ENCODE data around the gene DPM2. TPM values are rescaled to one million over a fixed set of nuclear protein-coding genes. Genes with fewer than 3 reads are reported as not detected.

The DPM2 gene, protein sequence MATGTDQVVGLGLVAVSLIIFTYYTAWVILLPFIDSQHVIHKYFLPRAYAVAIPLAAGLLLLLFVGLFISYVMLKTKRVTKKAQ
- total RNA-seq: 30.9 and 38.5 TPM in 2 replicates

GRCh38 chr9:127937388-127938297 is at the start of gene DPM2:
TSS of gene DPM2 (minus strand) at chr9:127937854. CDS start at chr9:127937820, 34 bp downstream.

GRCh38 chr9:127980706-127981558 is 43.3 kb upstream of the DPM2 start, which contains the start of gene EEIG1:
TSS of gene EEIG1 (minus strand) at chr9:127980989. CDS start at chr9:127980137, 852 bp downstream.

GRCh38 chr9:127930231-127931091 is 7.2 kb downstream of the DPM2 start, which contains the start of gene PIP5KL1:
TSS of gene PIP5KL1 (minus strand) at chr9:127930777. CDS start at chr9:127930752, 25 bp downstream.

GRCh38 chr9:127916720-127917581 is 20.7 kb downstream of the DPM2 start, which contains the start of gene ST6GALNAC4:
TSS of gene ST6GALNAC4 (minus strand) at chr9:127917041. CDS start at chr9:127916419, 622 bp downstream.

DNA sequence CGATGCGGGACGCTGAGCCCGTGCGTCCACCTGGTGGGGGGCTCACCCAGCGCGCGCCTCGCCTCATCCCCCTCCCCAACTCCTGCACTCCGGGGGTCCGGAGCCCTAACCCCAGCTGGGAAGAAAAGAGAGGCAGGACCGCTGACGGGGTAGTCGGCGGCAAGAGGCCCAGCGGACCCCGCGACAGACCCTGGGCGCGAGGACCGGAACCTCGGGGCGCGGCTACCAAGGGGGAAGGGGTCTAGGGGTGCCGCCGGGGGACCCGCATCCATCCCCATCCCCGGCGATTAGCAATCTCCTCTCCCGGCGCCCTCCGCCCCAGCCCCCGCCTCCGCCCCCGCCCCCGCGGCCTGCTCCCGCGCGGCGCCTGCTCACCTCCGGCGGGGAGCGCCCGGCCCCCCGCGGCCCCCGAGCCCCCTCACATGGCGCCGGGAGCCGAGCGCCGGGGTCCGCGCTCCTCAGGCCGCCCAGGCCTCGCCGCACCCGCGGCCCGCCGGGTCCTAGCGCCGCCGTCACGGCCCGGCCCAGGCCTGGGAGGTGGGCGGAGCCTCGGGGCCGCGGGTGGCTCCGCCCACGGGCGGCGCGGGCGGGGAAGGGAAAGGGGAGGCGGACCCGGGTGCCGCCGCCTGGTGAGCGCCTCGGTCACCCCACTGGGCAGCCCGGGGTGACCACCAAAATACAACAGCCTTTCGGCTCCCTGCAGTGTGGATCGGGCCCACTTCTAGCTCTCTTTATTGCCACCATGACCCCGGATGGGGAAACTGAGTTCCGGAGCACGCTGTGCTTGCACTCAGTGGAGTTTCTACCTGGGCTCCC is 38.3 kb downstream of the DPM2 start, which contains the start of gene ST6GALNAC6:
ST6GALNAC6 (minus strand) TSS at position 476 of the 816 bp plus-strand sequence. CDS start 1,622 bp downstream, outside the sequence.

Other genes starting within 250 kb of the DPM2 start
- gene CFAP157, start 230.9 kb downstream of the DPM2 start, total RNA-seq: not detected in 2 replicates
- gene PTRH1, start 222.2 kb downstream of the DPM2 start, total RNA-seq: 28.9 and 36.0 TPM in 2 replicates
- under 0.01 TPM in 1 of 2 replicates, not detected in the other for gene TTC16, start 221.8 kb downstream of the DPM2 start, total RNA-seq
- 10.1 and 13.6 TPM in 2 replicates for gene TOR2A, start 202.6 kb downstream of the DPM2 start, total RNA-seq
- under 0.01 TPM in 1 of 2 replicates, not detected in the other for gene SH2D3C, start 159.2 kb downstream of the DPM2 start, total RNA-seq
- 17.8 and 23.2 TPM in 2 replicates for gene CDK9, start 151.8 kb downstream of the DPM2 start, total RNA-seq
- gene FPGS, start 135.0 kb downstream of the DPM2 start, total RNA-seq: 59.8 and 65.4 TPM in 2 replicates
- gene ENG, start 83.2 kb downstream of the DPM2 start, total RNA-seq: 47.2 and 48.9 TPM in 2 replicates
- gene AK1, start 60.2 kb downstream of the DPM2 start, total RNA-seq: 73.0 and 87.0 TPM in 2 replicates
- 45.4 and 49.1 TPM in 2 replicates for gene ST6GALNAC6, start 38.3 kb downstream of the DPM2 start, total RNA-seq
- gene ST6GALNAC4, start 20.8 kb downstream of the DPM2 start, total RNA-seq: 32.6 and 41.0 TPM in 2 replicates
- 2.1 and 4.0 TPM in 2 replicates for gene PIP5KL1, start 7.1 kb downstream of the DPM2 start, total RNA-seq
- 3.0 and 4.2 TPM in 2 replicates for gene EEIG1, start 43.1 kb upstream of the DPM2 start, total RNA-seq
- 9.2 and 10.3 TPM in 2 replicates for gene NAIF1, start 129.5 kb upstream of the DPM2 start, total RNA-seq
- gene SLC25A25, start 130.4 kb upstream of the DPM2 start, total RNA-seq: 11.1 and 11.4 TPM in 2 replicates
- gene PTGES2, start 189.9 kb upstream of the DPM2 start, total RNA-seq: 63.5 and 70.3 TPM in 2 replicates
- gene LCN2, start 211.6 kb upstream of the DPM2 start, total RNA-seq: not detected in 2 replicates
- gene BBLN, start 222.4 kb upstream of the DPM2 start, total RNA-seq: 188 and 202 TPM in 2 replicates

All from bronchus fibroblast of lung (primary cell).